DOHH2 (cell line): ENCODE measurements around the gene PROZ.

Experiments
- H3F3A ChIP-seq: fragments of 200-600 bp; sonication (generic), shearing (Covaris generic); 2 replicates; pipeline ENCODE4 v1.6.0; 2016; ENCODE audit warnings: antibody characterized with exemption, mild to moderate bottlenecking; ENCODE audit not compliant: control insufficient read depth, insufficient read depth
- H3K27ac ChIP-seq: fragments of 200-600 bp; sonication (generic); 2 replicates; pipeline ENCODE4 v1.5.1; 2014; ENCODE audit warnings: low read depth, mild to moderate bottlenecking, low read length, moderate library complexity
- H3K27me3 ChIP-seq: fragments of 200-600 bp; sonication (generic); 2 replicates; pipeline ENCODE4 v1.6.1; 2014; ENCODE audit warnings: mild to moderate bottlenecking, low read length, mixed read lengths; ENCODE audit not compliant: control insufficient read depth
- H3K36me3 ChIP-seq: fragments of 200-600 bp; sonication (generic); 2 replicates; pipeline ENCODE4 v1.6.1; 2014; ENCODE audit warnings: mild to moderate bottlenecking, low read length, moderate library complexity, mixed read lengths; ENCODE audit not compliant: control insufficient read depth
- H3K4me1 ChIP-seq: fragments of 200-600 bp; sonication (generic); 2 replicates; pipeline ENCODE4 v1.6.1; 2014; ENCODE audit warnings: mild to moderate bottlenecking, low read length, mixed read lengths; ENCODE audit not compliant: control insufficient read depth
- H3K4me2 ChIP-seq: fragments of 200-600 bp; sonication (generic); 2 replicates; pipeline ENCODE4 v1.6.0; 2014; ENCODE audit warnings: mild to moderate bottlenecking, low read length, moderate library complexity
- H3K4me3 ChIP-seq: fragments of 200-600 bp; sonication (generic); 2 replicates; pipeline ENCODE4 v1.5.1; 2014; ENCODE audit warnings: mild to moderate bottlenecking, low read length, mixed read lengths
- H3K79me2 ChIP-seq: fragments of 200-600 bp; sonication (generic); 2 replicates; pipeline ENCODE4 v1.6.1; 2014; ENCODE audit warnings: mild to moderate bottlenecking, low read length, mixed read lengths; ENCODE audit not compliant: control insufficient read depth
- H3K9me2 ChIP-seq: fragments of 200-600 bp; sonication (generic); replicated peaks from 2 replicates; pipeline ENCODE4 v1.6.1; 2014; ENCODE audit warnings: mild to moderate bottlenecking, low read length, mixed read lengths; ENCODE audit not compliant: control insufficient read depth
- H3K9me3 ChIP-seq: fragments of 200-600 bp; sonication (generic); 2 replicates; pipeline ENCODE4 v1.6.1; 2014; ENCODE audit warnings: antibody characterized with exemption, low read length, mixed read lengths; ENCODE audit not compliant: control insufficient read depth, insufficient read depth
- H4K20me1 ChIP-seq: fragments of 200-600 bp; sonication (generic); 2 replicates; pipeline ENCODE4 v1.6.0; 2014; ENCODE audit warnings: low read depth, mild to moderate bottlenecking, antibody characterized with exemption, low read length, moderate library complexity; ENCODE audit not compliant: control insufficient read depth, insufficient read depth
- CTCF ChIP-seq: fragments of 200-600 bp; sonication (generic); IDR thresholded peaks from one replicate; pipeline ENCODE4 v1.5.1; 2014; ENCODE audit warnings: antibody characterized with exemption, mild to moderate bottlenecking, low read depth, low read length; ENCODE audit not compliant: poor library complexity, severe bottlenecking
- EZH2phosphoT487 ChIP-seq: fragments of 200-600 bp; sonication (generic); IDR thresholded peaks from 2 replicates; pipeline ENCODE4 v1.6.1; 2017; ENCODE audit warnings: borderline replicate concordance, mild to moderate bottlenecking, antibody characterized with exemption, low read length, moderate library complexity, mixed read lengths

PROZ gene

GRCh38 chr13:113207460-113207859 is 49.0 kb downstream of the PROZ start:
- no peaks in the 10 kb centered on the region for H3K9me3 ChIP-seq
- TF ChIP-seq CTCF (no peak), EZH2phosphoT487 (no peak)
- H3K4me1 ChIP-seq = peaks cover 58% of the 10 kb centered on the region
- no peaks in the 10 kb centered on the region for H3K27me3 ChIP-seq
- peak overlapping the region; percentile 77 for H3K4me2 ChIP-seq
- H3K79me2 ChIP-seq = peaks cover 95% of the 10 kb centered on the region
- H3F3A ChIP-seq = 0 out of 2 replicates have a peak, but pooled peaks cover 3% of the 10 kb centered on the region
- H4K20me1 ChIP-seq = peaks cover 24% of the 10 kb centered on the region; the same call in 1 of the 2 replicates
- H3K4me3 ChIP-seq = peak overlapping the region; percentile 92
- H3K36me3 ChIP-seq = peaks cover 72% of the 10 kb centered on the region
- no peak overlapping the region for H3K27ac ChIP-seq
- no peaks in the 10 kb centered on the region for H3K9me2 ChIP-seq

GRCh38 chr13:113207890-113208420 is 49.5 kb downstream of the PROZ start:
- peaks cover 57% of the 10 kb centered on the region for H3K4me1 ChIP-seq
- peak overlapping the region; percentile 92 for H3K4me3 ChIP-seq
- peaks cover 73% of the 10 kb centered on the region for H3K36me3 ChIP-seq
- H4K20me1 ChIP-seq = peaks cover 24% of the 10 kb centered on the region; the same call in 1 of the 2 replicates
- H3K9me3 ChIP-seq = no peaks in the 10 kb centered on the region
- H3K27me3 ChIP-seq = no peaks in the 10 kb centered on the region
- no peak for TF ChIP-seq EZH2phosphoT487
- no peak for TF ChIP-seq CTCF
- H3K27ac ChIP-seq = peak overlapping the region; percentile 83
- peak overlapping the region; percentile 77 for H3K4me2 ChIP-seq
- 0 out of 2 replicates have a peak, but pooled peaks cover 3% of the 10 kb centered on the region for H3F3A ChIP-seq
- H3K79me2 ChIP-seq = peaks cover 95% of the 10 kb centered on the region
- H3K9me2 ChIP-seq = no peaks in the 10 kb centered on the region

- peaks cover 20% of the 10 kb centered on the region; the same call in 1 of the 2 replicates for H4K20me1 ChIP-seq
- 0 out of 2 replicates have a peak, but pooled peaks cover 3% of the 10 kb centered on the region for H3F3A ChIP-seq
- H3K27me3 ChIP-seq = no peaks in the 10 kb centered on the region
- H3K9me2 ChIP-seq = no peaks in the 10 kb centered on the region
- H3K79me2 ChIP-seq = peaks cover 95% of the 10 kb centered on the region
- no peak for TF ChIP-seq CTCF
- TF ChIP-seq EZH2phosphoT487 = no peak
- peaks cover 72% of the 10 kb centered on the region for H3K36me3 ChIP-seq
- H3K4me2 ChIP-seq = peak within 1 kb of the TSS; percentile 77
- H3K4me3 ChIP-seq = peak within 1 kb of the TSS; percentile 92
- H3K27ac ChIP-seq = peak within 1 kb of the TSS; percentile 83
- peaks cover 49% of the 10 kb centered on the region for H3K4me1 ChIP-seq
- H3K9me3 ChIP-seq = no peaks in the 10 kb centered on the region
Observed at GRCh38 chr13:113208421-113209335, 50.2 kb downstream of the PROZ start, which contains the start of gene PCID2. Gene PCID2 (minus strand): TSS chr13:113208669. CDS start chr13:113208634, 35 bp downstream.
